GM18499 (cell line): ENCODE results near the gene TLE3.

ENCODE experiments used
- ATAC-seq: cut with Tn5 transposase; IDR thresholded peaks from one replicate; pipeline ENCODE4 v1.9.1; 2021; ENCODE audit warnings: moderate number of reproducible peaks; ENCODE audit not compliant: insufficient read depth, unreplicated experiment

The TLE3 gene

DNA sequence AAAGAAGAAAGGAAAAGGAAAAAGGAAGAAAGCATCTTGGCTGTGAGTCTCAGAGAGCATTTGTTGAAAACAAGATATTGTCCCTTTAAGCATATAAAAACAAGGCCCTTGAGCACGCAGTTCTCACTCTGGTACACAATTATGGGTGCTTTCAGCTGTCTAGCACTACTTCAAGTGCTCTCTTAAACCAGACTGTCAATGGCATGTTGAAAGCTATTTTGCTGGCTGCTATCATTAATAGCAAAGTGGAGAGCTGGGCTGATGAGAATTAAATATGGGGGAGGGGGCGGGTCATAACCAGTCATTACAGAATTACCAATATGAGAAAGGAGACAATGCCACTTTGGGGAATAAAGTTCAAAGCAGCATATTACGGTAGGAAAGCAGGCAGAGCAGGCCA lies 9.3 kb downstream of the TLE3 start:
- ATAC-seq, result no peak

GRCh38 chr15:70087708-70088352 lies 9.9 kb downstream of the TLE3 start:
- ATAC-seq, result no peak

DNA sequence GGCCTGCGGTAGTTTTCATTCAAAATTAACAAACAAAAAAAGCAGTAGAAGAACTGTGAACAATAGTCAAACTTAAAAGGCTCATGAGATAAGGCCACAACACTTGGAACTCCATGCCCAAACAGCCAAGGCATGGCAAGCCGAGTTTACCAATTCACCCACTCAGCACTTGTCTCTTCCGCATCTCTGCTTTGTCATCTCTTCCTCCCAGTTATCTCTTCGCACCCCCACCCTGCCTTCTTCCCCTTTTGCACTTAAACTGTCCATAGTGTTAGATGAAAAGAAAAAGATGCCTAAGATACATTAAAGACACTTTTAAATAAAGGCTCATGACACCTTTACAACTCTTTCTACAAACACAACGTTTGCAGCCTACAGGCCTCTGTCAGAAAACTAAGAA lies 11.1 kb downstream of the TLE3 start:
- no peak for ATAC-seq

DNA sequence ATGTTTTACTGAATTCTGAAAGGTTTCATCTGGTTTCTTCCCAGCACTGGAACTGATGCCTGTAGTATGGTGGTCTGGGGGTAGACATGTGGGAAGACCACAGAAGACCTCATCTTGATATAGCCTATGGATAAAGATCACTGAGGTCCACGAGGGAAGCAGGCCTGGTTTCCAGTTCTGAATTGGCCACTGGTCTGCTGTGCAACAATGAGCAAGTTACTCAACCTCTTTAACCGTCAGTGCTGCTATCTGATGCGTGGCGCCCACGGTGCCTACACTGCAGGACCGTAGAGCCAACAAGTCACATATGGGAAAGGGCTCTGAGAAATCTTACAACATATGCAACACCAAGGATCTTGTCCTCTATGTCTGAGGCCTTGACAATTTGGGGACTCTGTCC lies 13.3 kb downstream of the TLE3 start:
- ATAC-seq, result no peak

- no peak for ATAC-seq
Measured at GRCh38 chr15:70083946-70084345, 13.8 kb downstream of the TLE3 start.

DNA sequence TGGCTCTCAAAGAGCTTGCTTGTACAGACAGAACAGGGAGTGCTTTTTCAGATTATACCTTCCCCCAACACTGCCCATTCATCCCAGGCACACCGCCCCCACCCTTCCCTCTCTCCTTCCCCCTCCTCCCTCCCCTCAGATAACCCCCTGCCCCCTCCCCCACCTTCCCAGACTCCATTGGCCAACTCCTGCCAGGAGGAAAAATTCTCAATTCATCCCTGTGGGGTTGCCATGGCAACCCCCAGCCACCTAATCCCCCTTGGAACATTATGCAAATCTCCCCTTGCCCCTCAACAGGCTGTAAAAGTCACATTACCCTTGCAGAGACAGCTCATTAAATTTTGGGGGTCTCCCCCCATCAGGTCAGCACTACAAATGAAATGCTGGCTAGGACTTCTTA lies 14.3 kb downstream of the TLE3 start:
- no peak for ATAC-seq

- ATAC-seq, result no peak
Measured at GRCh38 chr15:70082281-70082900, 15.3 kb downstream of the TLE3 start.

DNA sequence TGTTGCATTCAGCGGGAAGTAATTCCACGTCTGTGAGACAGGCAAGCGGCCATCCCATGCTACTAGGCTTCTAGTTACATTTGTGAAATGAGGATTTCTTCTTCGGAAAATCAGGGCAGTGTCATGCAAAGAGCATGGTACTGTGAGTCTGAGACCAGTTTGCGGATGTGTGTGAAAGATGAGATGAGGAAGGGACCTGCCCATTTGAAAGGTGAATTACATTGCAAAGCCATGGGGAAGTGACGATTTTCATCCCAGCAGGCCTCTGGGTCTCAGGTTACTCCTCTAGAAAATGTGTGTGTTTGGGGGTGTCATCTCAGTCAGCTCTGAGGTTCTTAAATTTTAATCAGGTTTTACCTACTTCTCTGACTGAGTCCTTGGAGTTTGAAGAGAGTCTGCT lies 16.1 kb downstream of the TLE3 start:
- ATAC-seq, result no peak

GRCh38 chr15:70080347-70080746 lies 17.4 kb downstream of the TLE3 start:
- no peak for ATAC-seq

GRCh38 chr15:70079888-70080287 lies 17.8 kb downstream of the TLE3 start:
- ATAC-seq, result no peak

GRCh38 chr15:70078578-70079417 lies 18.9 kb downstream of the TLE3 start:
- ATAC-seq, result no peak

- ATAC-seq, result no peak
Measured at GRCh38 chr15:70077188-70078147, 20.2 kb downstream of the TLE3 start.

DNA sequence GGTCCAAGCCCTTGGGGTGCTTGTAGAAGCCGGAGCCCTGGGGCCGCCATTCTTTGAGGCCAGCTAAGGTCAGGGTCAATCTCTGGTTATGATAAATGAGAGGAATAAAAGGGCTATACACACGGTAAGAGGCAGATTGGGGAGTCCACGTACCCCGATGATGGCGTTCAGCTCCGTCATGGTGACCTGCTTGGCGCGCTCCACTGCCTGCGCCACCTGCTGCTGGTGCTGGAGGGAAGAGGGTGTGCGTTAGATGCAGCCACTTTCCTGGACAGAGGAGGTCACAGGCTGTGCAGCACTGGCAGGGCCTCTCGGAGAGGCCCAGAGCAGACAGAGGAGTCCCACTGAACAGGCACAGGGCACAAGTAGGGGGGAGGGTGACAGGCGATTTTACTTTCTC lies 23.3 kb downstream of the TLE3 start:
- ATAC-seq, result no peak

GRCh38 chr15:70072479-70072878 lies 25.2 kb downstream of the TLE3 start:
- no peak for ATAC-seq

DNA sequence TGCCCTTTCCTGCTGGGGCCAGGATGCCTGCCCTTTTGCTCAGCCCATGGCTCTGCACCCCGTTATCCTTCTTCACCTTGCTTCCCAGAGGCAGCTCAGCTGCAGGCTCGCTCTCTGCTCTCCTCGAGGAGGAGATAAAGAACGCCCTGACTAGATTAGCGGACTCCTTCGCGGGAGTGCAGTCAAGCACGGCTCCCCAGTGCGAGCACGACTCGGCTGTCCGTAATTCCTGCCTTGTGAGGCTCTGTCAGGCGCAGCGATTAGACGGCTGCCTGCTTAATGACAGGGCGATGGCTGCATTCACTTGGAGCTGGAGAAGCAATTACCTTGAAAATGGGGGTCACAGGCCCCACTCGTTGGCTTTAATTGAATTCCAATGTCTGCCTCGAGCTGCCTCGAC lies 25.9 kb downstream of the TLE3 start:
- ATAC-seq, result no peak

DNA sequence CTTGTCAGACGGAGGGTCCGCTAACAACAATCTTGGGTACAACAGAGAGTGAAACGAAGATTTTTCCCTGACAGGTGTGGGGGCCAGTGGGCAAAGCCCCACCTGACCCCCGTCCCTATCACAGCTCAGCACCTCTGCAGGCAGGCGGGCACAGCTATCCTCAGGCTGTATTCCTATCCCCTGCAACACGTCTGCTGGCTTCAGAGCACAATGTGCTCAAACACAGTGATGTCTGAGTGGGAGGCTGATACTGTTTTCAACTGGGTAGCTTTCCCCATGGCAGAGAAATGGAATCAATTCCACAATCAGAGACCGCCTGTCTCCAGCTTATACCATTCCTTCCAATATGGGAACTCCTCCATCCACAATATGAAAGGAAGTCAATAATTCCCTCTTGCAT lies 28.0 kb downstream of the TLE3 start:
- ATAC-seq, result no peak

GRCh38 chr15:70068783-70069565 lies 28.7 kb downstream of the TLE3 start:
- no peak for ATAC-seq

- ATAC-seq, result no peak
Measured at GRCh38 chr15:70067681-70068080, 30.0 kb downstream of the TLE3 start.

DNA sequence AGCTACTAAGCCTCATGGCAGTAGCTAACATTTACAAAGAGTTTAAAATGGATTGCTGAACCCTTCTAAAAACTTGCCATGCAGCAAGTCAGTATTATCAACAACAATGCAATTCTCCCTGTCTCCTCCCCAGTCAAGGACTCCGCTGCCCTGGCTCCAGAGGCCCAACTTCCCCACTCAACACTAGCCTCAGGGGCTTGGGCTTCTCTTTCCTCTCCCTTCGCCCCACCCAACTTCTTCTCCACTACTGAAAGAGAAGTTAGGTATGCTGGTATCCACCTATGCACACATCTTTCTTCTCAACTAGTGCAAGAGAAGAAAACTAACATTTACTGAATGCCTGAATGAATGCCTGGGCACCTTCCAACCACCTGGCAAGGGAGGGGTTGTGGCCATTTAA lies 30.7 kb downstream of the TLE3 start:
- ATAC-seq, result no peak

GRCh38 chr15:70066447-70066846 lies 31.3 kb downstream of the TLE3 start:
- no peak for ATAC-seq
